GM03348 (cell line): ENCODE measurements around the gene CCDC24.

ENCODE experiments used
- DNase-seq: peaks from one replicate; pipeline ENCODE4 v3.0.0; 2012; ENCODE audit warnings: low spot score

CCDC24 gene

DNA sequence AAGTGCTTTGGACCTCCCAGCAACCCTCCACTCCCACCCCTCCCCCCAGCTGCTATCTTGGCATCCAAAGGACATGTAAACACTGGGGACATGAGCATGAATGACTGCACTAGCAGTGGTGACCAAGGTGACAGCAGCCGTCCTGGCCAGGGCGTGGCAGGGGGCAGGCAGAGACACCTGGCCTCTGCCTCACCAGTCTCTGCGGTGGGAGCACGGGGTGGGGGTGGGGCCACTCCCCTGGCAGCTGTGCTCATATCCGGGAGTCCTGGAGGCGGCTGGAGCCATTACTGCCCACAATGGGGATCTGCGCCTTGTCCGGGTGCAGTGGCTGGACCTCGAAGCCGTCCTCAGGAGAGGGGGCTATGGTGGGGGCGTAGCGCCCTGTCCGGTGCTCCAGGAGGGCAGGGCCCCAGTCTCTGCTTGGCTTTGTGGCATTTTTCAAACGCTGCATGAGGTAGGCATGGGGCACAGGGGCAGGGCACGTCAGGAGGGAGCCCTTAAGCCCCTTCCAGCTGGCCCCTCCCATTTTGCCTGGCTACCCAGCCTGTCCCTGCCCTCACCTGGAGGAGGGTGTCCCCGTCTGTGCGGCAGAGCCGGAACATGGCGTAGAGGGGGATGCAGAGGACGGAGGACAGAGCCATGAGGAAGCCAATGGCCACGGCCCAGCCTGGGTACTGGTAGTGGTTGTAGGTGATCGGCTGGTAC lies 6.0 kb downstream of the CCDC24 start:
- no peak for DNase-seq

DNA sequence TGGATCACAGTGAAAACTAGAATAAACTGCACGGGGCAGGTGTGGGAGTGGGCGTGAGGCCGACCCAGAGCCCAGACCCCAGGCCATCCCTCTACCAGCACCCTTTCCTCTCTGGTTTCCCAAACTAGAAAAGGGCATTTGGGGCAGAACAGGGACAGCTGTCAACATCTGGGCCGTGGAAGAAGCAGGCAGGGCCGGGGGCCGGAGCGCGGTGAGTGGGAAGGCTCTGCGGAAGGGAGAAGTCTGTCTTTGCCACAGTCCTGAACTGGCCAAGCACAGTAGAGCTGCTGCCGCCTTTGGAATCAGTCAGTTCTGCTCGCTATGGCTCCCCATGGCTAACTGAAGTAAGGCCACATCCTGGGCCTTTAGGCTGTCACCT lies 6.6 kb downstream of the CCDC24 start:
- DNase-seq = no peak

DNA sequence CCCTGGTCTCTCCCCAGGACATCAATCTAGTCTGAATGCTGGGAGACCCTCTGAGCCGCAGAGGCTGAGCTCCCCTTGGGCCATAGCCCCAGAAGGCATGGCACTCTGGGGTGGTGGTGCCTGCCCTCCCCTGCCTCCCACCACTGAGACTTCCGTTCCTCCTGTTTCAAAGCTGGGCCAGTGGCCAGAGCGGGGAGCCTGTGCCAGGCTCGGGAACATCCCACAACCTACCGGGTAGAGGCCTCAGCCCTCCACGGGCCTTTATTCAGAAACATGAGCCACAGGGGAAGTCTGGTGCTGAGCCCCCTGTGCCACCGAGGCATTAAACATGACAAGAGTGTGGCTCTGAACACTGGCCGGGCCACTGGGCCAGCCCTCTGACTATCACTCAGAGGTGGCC lies 8.1 kb downstream of the CCDC24 start:
- no peak for DNase-seq

DNA sequence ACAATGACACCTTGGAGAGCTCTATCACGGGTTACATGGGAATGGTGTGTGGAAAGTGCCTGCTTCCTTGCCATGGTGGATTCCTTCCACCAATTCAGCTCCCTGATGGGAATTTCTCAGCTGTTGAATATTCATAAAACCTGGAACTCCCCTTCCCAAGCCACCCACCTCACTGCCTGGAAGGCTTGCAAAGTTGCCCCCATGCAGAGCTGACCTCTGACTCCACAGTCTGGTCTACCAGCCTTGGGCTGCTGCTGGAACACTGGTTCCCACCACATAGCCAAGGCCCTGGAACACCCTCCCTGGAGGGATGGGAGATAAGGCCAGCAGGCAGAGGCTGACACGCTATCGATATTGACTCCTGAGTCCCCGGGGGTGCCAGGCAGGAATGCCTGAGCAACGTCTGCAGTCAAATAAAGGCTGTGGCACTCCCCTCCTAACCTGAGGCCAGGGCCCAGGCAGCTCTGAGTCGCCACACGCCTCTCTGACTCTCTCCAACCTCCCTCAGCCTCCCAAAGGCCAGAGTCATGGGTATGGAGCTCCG lies 8.8 kb downstream of the CCDC24 start:
- DNase-seq = no peak

DNA sequence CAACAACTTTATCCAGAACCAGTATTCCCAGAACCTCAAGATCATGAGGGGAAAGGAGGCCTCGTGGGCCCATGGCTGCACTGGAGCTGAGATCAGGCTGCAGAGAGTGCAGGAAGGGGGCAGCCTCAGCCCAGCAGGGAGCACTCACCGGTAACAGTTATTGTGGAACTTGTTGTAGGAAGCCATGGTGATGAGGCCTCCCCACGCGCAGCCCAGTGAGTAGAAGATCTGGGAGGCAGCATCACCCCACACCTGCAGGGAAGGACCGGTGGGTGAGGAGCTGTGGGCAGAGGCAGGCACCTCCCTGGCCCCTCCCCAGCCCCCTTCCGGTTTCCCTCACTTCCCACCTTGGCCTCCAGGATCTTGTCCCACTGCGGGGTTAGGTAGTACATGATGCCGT lies 10.8 kb downstream of the CCDC24 start:
- DNase-seq = no peak

DNA sequence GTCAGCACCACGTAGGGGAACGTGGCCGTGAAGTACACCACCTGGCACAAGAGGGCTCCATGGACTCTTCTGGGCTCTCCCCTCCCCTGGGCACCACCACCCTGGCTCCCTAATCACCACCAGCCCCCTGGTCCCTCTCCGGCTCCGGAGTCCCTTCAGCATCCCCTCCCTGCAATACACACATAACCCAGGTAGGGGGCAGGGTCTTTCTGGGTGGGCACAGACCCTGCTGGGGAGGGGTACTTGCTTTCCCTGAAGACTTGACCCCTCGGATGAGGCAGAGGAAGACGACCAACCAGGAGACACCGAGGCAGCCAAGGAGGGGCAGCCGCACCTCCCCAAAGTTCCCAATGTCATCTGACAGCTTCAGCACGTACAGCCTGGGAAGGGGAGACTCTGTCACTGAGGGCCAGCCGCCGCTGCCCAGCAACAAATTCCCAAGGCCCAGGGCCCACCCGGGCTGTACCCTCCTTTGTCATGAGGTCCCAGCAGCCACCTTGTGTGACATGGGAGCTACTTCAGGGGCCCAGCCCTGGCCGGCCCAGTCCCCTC lies 11.3 kb downstream of the CCDC24 start:
- DNase-seq = no peak

DNA sequence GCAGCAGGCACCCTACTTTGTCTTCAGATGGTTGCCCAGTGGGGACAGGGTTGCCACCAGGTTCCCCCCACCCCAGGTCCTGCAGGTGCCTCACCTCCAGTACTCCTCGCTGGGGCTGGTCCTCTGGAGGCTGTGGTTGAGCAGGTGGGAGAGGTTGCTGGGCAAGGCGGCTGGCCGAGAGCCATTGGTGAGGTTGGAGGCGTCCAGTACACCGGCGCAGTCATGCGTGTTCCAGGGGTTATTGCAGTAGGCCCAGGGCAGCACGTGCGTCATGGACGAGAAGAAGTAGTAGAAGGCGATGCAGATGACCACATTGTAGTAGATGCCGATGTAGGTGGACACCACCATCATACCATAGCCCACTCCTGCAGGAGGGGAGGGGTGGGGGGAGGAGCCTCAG lies 16.9 kb downstream of the CCDC24 start:
- DNase-seq = no peak

DNA sequence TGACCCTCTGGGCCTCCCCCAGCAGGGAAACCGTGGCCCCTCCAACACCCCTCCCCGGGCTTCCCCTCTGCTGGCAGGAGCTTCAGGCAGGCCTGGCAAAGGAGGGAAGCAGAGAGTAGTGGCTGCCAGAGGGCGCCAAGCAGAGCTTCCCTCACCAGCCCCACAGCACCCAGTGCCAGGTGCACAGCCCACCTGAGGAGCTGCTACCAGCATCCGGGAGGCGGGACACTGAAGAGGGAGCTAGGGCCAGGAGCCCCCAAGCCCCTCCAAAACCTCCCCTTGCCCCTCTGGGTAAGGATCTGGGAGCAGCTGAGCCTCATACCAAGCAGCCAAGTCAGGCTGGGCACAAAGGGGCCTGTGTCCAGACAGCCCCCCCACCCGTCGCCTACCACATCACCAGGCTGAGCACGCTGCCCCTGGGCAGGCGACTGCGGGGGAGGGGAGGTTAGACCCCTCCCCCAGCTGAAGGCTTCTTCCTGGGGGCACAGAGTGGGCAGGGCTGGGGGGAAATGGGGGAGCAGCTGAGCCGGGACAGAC lies 19.6 kb downstream of the CCDC24 start:
- no peak for DNase-seq

DNA sequence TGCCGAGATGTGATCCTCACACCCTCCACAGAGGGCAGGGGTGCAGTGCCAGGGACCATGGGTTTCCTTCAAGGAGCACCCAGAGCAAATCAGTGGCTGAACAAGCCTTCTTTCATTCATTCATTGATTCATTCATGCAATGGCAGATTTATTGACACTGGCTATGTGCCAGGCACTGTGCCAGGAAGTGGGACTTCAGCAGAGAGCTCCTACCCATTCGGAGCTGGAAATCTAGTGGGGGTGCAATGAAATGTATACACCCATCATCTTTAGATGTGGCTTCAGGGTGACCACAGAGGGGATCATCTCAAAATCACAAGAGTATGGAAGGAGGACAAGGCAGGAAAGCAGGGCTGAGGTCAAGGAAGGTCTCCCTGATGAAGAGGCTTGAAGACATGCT lies 21.0 kb downstream of the CCDC24 start:
- DNase-seq = no peak

DNA sequence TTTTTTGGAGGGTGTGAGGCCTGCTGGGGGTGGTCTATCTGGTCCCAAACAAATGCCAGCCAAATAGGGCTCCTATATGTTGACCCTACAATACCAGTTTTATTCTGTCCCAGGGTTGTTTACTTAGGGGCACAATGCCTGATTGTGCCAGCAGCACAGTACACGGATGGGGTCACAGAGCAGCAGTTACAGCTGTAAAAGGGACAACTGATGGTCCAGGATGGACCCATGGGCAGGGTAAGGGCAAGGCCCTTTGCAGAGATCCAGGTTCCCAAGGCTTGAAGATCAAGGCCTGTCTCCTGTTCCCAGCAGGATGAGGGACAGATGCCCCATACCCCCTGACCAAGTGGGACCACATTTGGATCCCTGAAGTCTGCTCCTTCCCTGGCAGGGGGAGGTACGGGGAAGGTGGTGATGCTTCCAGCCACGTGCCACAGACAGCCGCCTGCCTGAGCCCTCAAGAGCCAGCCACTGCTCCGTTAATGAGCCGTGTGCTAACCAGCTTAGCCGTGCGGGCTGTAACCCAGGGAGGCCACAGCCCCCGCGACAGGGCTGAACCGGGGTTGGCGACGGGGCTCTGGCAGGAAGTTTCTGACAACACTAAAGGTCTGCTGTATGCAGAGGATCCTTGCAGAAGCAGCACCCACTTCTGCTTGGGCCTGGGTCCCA lies 21.7 kb downstream of the CCDC24 start:
- no peak for DNase-seq

DNA sequence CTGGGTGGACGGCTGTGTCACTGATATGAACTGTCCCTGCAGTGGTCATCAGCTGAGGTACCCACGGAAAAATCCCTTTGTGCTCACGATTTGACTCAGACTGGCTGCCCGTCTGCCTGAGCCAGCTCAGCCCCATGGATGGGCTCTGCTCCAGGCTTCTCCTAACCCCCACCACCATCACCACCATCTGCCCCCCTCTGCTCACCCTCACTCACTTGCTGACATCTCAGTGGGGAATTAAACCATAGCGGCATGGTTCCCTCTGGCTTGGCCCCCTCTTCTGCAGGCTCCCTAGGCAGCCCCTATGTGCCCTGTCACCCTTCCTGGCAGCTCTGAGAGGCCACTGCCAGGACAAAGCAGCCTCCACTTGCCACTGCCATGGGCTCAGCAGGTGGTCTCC lies 22.6 kb downstream of the CCDC24 start:
- no peak for DNase-seq

DNA sequence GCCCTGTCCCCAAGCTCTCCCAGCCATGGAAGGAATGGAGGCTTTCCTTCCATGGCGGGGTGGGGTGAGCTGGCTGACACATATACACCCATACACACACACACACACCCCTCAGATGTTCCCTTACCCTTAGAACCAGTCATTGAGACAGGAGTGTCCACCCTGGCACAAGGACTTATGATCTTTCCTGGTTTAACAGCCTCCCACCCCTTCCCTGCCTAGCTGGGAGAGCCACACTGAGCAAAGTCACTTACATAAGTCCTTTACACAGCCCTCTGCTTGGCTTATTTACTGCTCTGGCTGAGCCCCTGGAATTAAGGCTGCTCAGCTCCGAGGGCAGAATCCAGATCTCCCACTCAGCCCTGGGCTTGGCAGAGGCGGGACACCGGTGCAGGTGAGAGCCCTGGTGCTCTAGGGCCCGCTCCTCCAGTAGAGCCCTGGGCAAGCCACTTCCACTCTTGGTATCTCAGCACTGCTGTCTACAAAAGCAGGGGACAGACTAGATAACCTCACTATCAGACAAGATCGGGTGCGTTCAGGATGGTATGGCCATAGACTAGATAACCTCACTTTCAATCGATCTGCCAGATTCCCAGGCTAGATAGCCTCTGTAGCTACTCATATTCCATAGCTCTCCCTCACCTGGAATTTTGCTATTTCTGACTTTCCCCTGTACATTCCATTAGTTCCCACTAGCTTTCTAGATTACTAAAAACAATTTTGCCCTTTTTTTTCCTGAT lies 23.1 kb downstream of the CCDC24 start:
- DNase-seq = no peak

DNA sequence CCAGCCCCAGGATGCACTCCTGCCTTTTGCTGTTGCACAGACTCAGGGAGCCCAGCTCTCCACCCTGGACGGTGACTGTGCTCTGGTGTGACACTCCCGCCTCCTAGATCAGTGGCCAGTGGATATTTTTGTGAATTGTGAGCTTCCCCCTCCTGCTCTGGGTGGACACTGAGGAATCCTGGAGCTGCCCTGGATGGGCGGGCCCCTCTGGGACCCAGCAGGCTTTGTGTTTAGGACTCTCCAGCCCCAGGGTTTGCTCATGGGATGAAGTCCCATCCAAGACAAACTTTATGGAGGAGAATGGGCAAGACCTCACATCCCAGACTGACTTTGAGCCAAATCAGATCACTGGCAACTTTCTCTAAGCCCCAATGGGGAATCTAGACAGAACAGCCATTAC lies 23.8 kb downstream of the CCDC24 start:
- DNase-seq = no peak

DNA sequence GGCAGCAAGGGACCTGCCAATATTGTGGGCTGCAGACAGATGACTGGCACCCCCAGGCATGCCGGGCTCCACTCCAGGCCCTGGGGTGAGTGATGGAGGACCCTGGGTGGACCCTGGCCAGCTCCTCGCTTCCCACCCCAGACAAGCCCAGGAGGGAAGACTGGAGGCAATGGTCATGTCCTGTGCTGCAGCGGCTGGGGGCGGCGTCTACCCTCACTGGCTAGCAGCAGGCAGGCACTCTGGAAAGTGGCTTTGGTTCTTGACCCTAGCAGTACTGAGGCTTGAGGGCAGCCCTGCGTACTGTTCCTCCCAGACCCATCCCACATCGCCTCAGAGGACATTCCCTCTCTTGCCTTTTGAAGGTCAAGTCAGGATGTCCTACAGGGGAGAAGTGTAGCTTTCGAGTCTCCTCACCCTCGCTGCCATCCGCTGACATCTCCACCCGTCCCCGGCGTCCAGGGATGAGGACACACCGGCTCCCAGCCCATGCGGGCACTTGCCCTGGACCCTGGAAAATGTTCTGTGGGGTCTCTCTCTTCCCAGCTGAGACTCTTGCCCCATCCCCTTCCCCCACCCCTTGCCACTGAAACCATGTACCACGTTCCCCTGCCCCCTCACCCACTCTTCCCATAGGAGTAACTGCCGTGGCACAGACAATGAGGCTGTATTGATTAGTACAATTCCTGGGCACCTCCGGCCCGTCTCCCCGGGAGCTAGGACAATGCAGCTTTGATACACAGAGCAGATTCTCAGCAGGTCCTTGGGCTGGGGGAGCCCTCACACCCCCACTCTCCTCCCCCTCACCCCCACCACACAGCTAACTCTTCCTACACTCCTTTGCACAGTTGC lies 24.9 kb downstream of the CCDC24 start:
- no peak for DNase-seq

DNA sequence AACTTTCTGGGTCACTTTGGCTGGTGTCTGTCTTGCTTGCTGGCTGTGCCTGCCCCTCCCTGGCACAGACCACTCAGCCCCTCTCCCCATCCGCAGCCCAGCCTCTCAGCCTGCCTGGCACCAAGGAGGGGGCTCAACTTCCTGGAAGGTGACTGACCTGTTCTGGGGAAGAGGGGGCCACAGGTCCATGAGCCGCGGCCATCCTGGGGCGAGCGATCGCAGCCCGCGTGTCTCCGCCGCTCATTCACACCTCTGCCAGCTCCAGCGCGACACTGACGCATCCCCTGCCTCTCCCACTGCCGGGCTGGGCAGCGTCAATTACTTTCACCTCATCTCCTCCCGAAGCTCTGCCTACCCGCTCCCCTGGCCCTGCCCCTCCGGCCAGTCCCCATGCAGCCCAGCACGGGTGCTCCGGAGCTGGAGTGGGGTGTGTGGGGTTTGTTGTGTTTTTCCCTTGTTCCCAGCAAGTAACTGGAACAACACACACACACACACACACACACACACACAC lies 25.5 kb downstream of the CCDC24 start:
- no peak for DNase-seq

DNA sequence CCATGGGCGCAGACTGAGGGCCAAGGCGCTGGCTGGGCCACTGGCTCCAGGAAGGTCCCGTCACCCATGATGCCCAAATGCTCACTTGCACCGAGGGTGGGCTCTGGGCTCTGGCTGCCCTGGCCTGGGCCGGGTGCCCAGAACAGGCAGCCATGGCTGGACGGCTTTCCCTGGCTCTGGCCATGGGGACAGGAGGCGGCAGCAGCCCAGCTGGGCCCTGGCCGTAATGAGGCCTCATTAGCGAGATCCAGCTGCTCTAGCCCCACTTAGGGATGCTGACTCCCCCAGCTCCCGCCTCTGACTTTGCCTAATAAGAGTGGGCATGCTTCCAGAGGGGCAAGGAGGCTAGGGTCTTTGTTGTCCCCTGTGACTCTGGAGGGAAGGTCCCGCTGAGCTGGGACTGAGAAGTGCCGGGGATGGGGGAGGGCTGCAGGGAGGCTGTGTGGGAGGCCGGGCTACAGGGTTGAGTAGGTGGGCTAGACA lies 28.1 kb downstream of the CCDC24 start:
- no peak for DNase-seq

DNA sequence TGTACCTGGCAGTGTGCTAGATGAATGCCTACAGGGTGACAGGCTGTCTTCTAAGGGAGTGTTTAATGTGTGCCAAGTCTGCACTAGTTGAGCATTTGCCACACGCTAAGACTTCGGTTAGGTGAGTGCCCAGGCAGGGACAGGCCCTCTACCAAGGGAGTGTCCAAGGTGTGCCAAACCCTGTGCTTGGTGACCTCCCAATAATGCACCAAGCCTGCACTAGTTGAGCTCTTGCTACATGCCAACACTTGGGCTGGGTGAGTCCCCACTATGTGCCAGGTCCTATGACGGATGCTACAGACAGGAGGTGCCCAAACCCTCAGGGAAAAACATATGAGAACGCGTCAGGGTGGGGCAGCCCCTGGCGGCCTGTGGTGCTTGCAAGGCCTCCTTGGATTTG lies 29.1 kb downstream of the CCDC24 start:
- DNase-seq = no peak

DNA sequence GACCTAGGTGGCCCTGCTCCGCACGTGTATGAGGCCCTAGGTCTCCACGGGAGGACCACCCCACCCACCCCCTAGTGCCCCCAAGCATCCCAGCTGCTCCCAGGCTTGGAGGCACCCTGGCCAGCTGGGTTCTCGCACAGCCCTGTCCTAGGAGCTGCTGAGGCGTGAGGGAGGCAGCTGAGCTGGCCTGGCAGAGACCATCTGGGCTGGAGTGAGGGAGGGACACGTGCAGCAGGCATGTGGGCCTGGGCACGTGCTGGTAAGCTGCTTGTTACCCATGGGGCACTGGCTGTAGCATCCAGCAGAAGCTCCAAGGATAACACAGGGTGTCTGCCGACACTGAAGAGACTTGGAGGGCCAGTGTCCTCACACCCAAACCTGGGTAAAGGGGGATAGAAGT lies 29.8 kb downstream of the CCDC24 start:
- no peak for DNase-seq

DNA sequence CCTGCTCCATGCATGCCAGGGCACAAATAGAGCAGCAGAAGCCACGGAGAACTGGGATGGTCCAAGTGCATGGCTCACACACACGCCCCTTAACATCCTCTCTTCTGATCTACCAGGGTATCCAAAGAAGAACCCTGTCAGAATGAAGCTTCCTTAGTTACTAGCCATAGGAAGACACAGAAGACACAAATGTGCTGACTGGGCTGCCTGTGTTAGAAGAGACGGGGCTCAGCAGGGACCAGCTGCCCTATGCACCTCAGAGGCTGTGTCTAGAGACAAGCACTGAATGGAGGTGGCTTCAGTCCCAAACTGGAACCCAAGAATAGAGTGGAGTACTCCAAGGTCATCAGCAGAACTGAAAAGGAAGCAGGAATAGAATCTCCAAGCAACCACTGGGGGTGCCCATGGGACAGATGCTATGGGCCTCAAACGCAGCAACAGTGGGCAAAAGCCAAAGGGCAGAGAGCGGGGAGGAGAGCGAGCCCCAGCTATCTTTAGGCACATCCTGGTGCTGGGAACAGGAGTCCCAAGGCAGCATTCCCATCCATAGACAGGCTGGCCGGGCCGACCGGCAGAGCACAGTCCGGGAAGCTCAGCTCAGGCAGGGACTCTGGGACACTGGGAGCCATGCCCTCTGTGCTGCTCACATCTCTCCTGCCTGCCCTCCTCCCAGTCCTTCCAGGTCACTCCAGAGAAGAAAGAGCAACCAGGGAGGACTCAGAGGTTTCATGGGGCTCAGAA lies 30.4 kb downstream of the CCDC24 start:
- no peak for DNase-seq
